NCI-H446 treated with DMSO at 0.1 percent for 48 hours (cell line): ENCODE data around the gene SLC66A1.

Experiments
- DNase-seq: peaks from one replicate; lab custom pipeline; 2025; lab: John Stamatoyannopoulos, UW

Gene SLC66A1

DNA sequence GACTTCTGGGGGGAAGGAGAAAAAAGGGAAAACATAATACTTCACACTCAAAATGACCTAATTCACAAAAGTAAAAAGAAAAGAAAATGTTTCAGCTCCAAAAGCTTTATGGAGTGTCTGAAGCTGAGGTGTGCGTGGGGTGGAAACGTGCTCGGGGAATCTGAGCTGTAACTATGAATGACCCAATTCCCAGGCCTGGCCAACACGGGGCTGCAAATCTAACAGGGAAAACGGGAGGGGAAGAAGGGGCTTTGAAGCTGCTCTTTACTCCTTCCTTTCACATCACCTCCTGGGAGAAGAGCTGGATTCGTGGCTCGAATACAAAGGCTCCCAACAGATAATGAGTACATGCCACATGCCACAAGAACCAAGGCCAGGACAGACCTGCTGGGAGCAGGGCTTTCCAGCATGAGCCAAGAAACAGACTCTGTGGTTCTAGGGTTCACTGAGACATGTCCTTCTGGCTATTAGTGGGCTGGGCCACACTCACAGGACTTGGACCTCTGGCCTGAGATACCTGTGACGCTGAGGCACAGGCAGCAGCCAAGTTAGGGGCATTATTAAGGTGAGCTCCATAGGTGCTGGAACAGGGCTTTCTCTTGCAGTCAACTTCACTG is 51.5 kb downstream of the SLC66A1 start:
- DNase-seq, result no peak

DNA sequence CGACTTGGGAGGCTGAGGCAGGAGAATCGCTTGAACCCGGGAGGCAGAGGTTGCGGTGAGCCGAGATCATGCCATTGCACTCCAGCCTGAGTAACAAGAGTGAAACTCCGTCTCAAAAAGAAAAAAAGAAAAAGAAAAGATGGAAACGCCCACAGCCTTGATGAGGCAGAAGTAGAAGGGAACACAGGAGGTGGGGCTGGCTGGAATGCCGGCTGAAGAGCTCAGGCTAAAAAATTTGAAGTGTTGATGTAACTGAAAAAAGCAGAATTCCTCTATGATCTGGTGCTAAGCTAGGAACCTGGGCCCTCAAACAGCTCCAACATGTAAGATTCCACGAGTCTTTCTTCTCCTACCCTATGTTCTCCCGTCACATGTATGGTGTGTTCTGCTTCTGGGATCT is 53.6 kb downstream of the SLC66A1 start:
- no peak for DNase-seq

DNA sequence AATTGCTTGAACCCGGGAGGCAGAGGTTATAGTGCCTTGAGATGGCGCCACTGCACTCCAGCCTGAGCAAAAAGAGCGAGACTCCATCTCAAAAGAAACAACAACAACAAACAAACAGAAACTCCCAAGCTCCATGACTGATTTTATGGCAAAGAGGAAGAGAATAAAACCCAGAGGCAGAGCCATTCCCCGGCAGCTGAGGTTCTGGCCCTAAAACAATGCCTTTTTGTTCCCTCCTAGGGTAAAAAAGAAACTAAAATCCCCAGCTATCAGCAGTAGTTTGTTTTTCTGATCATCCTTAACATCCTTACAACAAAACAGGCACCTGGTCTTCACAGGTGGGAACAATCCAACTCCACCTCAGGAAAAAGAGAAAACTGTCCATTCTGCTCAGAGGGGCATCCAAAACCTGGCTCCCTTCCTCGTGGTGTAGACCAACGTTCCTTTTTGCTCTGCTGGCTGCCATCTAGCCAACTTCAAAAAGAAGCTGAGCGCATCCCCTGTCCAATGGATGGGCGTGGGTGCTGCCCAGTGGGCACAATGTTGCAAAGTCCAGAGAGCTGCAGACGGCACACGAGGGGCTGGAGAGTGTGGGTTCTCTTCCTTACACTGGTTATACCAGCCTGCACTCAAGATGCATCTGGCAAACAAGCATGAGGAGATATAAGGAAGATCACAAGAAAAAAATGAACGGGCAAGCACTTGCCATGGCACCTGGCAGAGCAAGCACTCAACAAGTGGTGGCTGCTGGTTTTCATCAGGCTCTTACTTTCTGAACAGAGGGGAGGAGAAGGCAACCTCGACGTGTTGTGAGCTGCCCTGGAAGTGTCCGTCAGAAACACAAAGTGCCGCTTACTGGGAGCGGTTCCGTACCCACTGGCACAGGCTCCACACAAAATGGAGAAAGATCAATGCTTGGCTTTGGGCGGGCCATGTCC is 54.7 kb downstream of the SLC66A1 start:
- DNase-seq, result no peak

DNA sequence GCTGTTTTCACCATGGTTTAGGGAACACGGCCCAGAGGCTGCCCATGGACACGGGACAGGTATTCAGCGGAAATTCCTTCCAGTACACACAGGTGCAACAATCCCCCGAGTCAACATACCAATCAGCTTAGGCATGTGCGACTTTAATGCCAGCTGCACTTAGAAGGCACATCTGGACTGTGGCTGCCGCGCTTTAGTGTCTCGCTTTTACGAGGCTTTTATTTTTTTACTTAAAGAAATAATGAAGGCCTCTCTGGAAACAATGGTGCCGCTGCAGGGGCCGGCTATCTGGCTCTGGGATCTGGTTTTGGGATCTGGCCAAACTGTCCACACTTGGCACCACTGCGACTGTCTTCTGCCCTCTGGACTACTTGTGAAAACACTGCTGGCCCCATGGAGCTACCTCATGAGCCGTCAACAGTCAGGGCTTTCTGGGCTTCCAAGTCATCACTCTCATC is 55.5 kb downstream of the SLC66A1 start:
- no peak for DNase-seq

DNA sequence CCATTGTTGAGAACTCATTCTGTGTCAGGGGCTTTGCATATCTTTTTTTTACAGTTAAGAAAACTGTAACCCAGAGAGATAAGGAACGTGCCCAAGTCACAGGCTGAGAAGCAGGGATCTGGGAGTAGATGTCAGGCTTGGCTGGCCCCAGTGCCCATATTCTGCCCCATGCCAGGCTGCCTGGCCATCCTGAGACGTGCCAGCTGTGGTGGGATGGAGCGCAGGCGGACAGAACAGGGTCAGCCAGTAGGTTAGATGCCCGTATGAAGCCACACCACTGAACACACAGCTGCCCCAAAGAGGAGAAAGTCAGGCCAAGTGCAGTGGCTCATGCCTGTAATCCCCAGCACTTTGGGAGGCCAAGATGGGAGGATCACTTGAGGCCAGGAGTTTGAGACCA is 55.9 kb downstream of the SLC66A1 start:
- DNase-seq, result no peak

DNA sequence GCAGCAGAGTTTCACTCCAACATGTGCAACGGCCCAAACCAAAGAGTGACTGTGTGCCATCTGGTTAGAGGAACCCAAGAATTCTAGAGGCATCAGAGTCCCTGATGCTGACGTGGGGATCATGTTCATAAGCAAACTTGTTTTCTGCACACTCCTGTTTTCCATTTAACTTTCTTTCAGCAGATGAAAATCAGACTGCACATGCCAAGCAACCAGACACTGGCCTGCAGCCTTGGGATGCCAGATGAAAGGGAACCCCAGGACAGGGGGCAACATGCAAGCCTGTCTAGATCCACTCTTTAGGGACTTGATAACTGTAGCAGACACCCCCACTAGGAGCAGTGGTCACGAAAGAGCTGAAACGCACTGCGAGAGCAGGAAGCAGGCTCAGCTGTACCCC is 56.8 kb downstream of the SLC66A1 start:
- no peak for DNase-seq

DNA sequence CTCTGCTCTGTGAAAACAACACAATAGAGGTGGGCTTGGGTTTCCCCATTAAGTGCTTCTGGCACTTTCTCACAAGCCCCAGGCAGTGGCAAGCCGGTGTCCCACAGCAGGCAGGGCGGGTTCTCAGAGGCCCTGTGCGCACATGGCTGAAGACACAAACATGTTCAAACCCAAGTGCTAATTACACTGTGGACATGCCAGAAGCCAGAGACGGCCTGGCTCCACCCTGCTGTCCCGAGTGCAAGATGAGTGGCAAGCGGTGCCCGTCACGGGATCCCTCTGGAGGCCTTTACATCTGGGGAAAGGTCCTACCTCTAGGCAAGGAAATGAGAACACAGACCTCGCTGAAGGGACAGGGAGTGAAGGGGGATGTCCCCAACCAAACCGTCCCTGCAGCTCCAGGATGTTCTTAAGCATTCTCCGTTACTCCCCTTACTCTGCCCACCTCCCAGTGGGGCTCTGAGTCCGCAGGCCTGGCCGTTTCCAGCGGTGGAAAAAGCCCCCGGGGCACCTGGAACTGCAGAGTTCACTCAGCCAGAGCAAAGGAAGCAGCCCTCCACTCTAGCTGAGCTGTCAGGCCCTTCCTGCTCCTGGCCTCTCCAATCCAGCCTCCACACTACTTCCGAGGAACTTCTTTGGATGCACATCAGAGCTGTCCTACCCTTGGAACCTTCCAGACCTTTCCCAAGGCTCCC is 57.4 kb downstream of the SLC66A1 start:
- DNase-seq, result no peak

DNA sequence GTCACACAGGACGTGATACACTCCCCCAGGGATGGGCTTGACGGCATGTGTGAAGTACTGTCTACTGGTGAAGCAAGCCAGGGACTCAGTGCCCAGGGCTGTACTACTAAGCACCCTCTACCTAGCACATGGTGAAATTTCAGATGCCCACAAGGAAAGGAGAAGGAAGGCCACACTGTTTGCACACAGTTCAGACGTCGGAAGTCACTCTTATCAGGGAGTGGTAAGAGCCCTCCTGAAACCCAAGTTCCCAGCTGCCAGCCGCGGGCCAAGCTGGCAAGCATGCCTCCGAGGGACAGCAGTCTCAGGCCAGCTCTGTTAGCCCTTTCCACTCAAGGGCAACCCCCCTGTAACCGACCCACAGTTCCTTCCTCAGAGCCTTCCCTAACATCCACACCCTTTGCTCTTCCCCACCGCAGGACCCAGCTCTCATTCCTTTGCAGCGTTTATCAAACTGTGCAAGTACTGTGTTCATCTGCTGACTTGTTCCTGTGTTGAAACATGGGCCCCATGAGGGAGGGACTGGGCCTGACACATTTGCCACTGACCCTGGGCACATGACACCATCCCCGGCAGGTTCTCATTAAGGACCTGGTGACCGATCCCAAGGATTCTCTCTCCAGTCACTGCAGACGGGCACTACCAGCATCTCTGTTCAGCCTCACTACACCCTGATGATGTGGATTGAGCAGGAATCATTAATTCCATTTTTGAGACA is 58.5 kb downstream of the SLC66A1 start:
- no peak for DNase-seq

DNA sequence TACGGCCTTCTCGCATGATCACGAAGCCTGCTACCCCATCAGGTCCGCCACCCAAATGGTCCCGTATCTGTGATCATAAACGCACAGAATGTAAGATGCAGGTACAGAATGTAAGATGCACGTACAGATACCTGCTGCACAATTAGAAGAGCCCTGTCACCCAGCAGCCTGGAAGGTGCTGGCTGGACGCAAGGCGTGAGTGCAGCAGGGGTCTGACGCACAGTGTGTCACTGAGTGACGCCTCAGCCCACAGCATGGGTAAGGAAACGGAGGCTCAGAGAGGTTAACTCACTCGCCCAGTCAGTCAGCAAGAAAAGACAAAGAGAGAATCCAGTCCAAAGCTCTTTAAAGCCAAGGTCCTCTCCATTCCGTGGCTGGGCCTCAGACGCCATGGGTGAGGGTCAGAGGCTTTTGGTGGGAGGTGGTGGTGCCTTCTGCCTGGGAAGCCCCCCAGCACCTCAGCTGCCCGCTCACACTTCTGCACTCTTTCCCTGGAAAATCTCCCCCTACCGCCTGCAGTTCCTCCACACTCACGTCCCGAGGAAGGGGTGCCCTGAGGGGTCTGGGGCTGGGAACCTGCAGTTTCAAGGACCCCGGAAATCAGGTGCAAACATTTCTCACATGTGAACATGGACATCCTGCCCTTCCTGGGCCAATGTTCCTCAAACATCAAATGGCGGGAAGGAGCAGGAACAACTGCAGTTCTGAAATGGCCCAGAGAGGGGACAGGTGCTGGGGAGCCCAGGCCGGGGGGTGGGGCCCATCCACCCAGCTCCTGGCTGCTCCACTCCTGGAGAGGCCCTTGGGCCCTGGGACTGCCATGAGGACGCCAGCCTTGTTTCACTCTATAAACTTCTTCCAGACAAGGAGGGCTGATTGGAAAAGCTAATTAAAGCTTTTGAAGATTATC is 59.4 kb downstream of the SLC66A1 start:
- DNase-seq, result no peak

DNA sequence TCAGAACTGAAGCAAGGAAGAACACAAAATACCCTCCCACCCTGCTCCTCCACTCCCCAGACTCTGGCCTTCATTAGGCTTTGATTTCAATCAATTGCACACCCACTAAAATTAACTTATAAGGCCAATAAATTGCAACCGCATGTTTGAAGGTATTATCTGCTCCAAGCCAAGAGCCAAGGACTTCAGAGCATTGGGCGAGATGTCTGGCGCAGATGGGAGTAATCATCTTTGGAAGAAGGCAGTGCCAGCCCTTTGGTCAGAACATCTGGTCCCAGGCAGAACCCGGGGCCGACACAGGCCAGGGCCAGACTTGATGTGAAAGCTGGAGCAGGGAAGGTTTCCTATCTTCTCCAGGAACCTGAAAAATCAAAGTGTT is 60.0 kb downstream of the SLC66A1 start:
- no peak for DNase-seq

DNA sequence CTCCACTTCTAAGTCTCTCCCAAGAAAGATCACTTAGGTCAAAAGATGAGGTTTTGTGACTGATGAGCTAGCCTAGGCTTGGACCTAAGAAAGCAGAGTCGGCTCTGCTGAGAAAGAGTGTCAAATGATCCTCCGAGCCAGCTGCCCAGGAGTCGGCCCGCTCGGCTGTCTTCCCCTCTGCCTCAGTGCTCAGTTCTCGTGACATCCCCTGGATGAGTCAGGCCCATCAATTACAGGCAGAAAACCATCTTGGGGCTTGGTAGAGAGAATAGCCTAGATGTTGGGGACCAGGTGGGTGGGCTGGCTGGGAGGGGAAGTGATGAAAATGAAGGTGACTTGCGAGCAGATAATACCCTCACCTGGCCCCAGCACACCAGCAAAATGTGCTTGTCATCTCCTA is 60.5 kb downstream of the SLC66A1 start:
- DNase-seq, result no peak

DNA sequence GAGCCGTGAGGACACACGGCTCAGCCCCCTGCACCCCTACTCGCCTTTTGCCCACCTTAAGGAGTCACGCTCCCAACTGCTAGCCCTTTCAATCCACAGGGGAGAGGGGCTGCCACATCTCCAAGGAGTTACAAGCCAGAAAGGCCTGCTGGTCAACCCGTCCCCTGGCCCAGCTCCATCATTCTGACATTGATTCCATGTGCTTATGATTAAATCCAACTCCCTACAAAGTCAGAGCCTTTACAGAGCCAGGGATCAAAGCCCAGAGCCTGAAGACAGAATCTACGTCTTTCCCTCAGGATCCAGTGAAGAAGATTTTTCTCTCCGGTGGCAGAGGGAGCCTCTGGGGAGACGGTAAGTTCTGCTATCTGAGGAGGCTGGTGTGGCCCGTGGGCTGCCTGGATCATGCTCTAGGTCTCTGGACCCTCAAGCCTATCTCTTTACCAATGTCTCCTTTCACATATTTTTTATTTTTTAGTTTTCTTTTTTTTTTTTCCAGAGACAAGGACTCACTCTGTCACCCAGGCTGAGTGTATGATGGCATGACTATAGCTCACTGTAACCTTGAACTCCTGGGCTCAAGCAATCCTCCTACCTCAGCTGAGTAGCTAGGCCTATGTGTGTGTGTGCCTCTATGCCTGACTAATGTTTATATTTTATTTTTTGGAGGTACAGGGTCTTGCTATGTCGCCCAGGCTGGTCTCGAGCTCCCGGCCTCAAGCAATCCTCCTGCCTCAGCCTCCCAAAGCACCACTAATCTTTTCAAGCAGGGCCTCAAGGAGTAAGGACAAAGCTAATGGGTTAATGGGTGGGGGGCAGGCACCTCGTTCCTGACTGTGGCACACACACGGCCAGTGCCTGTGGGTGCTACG is 61.3 kb downstream of the SLC66A1 start:
- no peak for DNase-seq

DNA sequence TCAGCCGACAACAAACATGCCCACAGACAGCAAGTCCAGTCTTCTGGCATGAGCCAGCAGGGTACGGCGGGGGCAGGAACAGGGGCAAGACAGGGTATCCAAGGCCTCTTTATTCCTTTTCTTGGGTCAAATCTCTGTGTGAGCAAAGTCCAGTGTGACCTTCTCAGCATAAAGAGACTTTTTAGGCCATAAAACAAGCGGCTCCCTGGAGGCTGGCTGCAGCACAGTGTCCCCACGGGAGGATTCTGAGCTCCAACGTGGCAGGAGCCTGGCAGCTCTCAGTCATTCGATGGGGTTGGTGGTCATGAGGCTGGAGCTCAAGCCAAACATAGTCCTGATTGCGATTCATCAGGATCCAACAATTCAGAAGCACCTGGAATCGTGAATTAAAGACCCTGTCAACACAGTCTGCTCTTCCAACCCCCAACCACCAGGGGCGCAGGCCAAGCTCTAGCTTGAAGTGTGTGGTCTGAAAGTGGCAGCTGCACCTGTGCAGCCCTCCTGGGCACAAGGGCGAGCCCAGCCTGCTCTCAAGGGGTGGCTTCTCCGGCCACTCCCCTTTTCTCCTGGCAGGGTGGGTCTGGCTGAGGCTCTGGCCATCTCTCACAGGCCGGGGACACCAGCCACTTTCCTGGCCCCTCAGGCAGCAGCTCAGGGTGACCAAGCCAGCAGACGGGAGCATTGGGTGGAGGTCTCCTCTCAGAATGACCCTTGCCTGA is 62.1 kb downstream of the SLC66A1 start:
- DNase-seq, result no peak

DNA sequence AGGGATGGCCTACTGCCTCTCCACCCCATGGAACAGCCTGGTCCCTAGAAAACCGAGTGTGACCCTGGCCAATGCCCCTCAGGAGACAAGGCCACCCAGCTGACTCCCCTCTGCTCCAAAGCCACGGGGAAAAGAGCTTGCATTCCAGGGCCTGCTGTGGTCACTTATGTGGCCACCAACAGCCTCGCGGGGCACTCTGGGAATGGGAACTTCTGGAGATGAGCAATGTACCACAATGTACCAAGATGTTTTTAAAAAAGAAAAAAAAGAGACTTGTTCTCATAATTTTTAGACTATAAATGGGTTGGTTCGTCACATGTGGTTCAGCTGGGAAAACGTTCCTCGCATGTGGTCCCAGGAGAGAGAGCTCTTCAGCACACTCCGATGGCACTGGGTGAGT is 62.8 kb downstream of the SLC66A1 start:
- no peak for DNase-seq

DNA sequence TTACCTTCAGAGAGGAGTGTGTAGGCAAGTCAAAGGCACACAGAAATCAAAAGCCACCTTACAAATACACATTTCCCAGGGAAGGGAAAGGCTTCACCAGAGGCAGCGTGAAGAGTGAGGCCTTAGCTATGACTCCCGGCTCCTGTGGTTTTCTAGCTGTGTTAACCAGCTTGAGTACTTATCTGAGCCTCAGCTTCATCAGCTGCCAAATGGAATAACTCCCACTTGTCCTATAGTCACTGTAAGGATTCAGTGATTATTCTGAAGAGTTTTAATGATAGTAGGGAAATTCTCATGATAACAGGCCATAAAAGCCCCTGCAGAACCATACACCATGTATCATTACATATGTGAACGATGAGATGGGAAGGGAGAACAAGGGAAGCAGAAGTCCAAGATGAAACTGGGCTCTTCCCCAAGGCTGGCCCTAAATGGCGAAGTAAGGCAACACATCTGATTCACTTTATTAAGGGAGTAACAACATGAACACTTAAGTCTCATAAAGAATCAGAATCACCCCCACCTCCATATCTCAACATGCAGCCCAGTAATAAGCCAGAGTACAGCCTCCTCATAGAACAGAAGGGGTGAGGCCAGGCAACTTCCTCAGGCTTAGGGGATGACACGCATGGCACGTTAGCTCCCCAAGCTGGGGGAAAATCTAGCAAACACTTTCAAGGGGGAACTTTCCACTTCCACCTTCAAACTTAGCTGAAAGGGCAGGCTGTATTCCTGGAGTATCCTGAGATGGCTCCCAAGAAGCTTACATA is 63.7 kb downstream of the SLC66A1 start:
- DNase-seq, result no peak

DNA sequence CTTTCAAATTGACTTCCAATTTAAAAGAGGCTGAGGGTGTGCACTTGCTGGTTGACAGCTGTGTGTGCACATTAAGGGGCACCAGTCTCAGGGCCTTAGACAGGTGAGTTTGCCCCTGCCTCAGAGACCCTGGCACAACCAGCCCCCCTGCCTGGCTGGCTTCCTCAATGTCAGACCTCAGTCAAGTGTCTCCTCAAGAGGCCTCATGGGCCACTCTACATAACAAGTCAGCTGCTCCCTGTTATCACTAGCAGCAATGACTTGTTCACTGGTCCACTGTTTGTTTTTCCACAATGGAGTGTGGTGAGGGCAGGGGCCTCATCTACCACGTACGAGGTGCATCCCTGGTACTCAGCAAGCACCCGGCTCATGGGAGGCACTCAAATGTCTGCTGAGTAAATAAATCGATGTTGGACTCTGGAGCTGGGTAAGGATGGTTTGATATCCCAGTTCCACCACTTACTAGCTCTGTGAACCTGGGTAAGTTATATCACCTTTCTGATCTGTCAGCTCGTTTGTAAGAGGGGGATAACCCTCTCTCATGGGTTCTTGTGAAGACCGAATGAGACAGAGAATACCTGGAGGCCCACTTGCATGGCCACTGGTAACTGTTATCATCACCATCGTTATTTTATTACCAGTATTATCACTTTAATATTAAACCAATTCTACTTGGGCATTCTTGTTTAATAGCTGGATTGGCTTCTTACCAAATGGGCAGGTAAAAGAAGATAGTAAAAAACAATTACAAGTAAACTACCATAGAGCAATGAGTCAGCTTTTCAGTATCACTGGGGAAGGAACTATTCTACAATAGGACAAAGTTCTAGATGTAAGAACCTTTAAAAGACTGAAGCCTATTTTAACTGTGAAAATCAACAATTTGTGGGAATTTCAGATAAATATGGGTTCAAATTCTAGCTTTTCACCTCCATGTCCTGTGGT is 64.6 kb downstream of the SLC66A1 start:
- no peak for DNase-seq
